Epidermal melanocyte (primary cell): ENCODE data around the gene WWC1.
A peak's percentile ranks its signal among the peaks of the same experiment; 100 is the strongest.

Source experiments
- DNase-seq: peaks from one replicate; pipeline ENCODE4 v3.0.0; 2011; ENCODE audit warnings: low spot score; ENCODE audit not compliant: insufficient read length

WWC1 gene

DNA sequence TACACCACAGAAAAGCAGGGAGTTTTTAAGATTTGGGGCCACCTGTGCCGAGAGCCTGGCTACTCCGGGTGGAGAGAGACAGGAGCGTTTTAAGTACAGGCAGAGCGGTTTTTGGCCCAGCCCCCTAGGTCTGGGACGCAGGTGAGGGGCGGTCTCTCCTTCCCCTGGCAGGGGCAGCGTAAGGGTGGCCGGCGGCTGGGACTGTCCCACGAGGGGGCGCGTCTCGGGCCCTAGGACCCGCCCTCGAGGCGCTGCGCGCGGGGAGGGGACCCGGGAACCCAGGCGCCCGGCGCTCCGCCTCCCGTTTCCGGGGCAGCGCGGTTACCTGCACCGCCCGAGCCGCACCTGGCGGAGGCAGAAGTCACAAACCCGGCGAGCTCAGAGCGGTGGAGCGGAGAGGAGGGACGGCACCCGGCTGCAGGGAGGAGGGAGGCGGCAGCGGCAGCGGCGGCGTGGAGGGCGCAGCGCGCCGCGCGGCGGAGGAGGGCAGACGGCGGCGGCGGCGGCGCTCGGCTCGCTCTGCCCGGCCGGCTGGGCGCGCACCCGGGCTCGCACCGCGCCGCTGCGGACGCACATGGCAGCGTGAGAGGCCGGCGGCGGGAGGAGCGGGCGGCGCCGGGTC is at the start of gene WWC1:
WWC1 (plus strand) TSS at position 304 of the 622 bp plus-strand sequence. CDS start 508 bp downstream, outside the sequence.
- no peak for DNase-seq

DNA sequence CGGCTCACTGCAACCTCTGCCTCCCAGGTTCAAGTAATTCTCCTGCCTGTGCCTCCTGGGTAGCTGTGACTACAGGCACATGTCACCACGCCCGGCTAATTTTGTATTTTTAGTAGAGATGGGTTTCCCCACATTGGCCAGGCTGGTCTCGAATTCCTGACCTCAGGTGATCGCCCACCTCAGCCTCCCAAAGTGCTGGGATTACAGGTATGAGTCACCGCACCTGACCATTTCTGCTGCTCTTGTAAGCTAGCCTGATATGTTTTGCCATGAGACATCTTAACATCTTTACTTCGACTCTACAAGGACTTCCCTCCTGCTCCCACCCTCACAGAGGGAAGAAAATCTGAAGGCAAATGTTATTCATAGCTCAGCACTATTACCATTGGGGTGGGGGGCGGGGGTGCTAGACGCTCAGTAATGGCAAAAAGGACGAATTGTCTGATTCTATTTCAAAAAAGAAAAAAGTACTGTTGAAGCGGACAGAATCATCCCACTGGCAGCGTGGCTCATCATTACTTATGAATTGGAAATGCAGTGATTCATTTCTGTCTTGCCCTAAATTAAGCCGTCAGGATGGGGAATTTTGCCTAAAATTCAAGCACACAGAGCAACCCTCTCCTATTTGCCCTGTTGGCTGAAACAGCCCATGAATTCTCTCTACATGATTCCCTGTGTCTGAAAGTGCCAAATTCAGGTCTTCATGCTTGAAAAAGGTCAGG is 46.4 kb upstream of the WWC1 start:
- DNase-seq: no peak

DNA sequence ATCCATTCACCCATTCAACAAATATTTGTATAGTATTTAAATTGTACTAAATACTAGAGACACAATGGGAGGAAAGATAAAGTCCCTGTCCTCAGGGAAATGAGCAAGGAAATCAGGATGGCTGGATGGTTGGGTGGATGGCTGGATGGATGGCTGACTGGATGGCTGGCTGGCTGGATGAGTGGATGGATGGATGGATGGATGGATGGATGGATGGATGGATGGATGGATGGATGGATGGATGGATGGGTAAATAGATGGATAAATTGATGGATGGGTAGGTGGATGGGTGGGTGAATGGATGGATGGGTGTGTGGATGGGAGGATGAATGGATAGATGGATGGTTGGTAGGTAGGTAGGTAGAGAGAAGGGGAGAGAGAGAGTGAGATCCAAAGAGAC is 41.5 kb upstream of the WWC1 start:
- no peak for DNase-seq

DNA sequence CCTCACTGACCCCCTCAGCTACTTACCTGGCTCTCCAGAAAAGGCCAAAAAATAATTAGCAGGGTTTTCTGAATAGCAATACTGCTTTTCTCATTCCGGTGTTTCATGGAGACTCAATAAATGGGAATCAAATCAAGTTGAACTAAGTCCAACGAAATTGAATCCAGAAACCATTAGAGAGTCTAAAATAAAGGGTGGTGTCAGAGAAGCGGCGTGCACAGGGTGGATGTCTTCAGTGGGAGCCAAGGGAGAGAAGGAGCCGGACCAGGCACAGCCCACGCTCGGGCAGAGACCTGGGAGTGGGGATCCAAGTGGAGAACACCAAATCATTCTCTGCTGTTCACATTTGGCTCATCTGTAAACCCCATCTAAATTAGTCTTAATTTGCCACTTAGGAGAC is 40.2 kb upstream of the WWC1 start:
- no peak for DNase-seq

DNA sequence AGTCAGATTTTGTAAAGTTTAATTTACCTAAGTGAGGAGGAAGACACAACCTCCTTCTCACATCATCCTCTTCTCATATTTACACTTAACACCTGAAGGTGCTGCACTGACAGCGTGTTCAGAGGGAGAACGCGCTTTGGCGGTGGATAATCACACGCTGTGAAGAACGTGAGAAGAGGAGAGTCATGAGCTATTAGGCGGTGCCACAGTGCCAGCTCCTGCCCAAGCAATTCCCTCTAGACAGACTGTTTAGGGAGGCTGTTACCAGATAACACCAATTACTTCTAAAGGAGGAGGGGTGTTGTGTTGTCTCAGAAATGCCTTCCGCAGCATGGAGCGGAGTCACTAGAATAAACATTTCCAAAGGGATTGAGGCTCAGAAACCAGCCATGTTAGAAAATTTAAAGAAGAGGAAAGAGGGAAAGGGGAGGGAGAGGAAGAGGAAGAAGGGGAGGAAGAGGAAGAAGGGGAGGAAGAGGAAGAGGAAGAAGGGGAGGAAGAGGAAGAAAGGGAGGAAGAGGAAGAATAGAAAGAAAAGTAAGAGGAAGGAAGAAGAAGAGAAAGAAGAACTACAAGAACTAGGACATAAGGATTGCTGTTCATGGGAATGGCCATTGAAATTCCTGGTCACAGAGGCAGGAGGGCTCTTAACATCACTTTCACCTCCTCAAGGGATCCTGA is 37.3 kb upstream of the WWC1 start:
- DNase-seq: no peak

DNA sequence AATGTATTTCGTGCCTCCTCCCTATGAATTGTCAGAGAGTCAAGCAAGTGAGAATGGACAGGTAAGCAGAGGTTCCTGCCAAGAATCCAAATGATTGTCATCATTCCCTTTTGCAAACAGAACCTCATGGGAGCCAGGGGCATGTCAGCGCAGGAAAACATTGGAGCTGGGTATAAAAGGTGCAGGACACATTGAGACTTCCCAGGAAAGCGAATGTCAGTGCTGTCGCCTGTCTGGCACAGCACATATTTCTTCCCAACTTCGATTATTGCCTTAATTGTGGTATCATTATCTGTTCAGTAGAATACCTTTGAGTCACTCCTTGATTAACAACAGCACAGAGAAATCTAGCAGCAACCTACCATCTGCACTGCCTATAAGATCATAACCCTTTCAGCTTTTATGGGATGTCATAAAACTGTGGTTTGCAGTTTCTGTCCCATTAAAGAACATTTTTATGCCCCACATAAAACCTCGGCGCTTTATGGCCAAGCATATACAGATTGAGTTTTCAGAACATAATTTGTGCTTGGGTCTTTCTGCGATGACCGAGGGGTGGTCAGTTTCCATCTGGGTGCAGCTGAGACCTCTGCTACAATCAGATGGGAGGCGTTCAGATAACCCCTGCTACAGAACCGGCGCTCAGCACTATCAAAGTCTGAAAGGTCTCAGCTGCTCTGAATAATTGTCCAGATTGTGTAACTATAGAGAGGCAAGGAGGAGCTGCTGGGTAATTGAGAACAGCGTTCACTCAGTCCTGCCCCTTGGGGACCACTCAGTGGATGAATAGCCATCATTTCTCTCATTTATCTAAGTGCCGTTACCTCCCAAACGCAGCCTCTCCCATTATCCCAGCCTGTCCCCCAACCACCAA is 30.9 kb upstream of the WWC1 start:
- DNase-seq: no peak

DNA sequence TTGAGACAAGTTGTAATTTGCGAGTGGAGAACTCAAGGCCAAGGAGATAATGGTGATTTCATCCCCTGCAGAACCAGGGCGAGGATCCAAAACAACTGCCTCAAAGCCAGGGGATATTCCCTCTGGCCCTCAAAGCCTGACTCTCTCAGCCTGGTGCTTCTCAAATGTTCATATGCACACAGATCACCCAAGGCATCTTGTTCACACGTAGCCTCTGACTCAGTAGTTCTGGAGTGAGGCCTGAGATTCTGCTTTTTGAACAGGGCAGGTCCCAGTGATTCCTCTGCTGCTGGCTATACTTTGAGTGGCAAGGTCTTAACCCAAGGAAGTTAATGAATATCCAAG is 30.2 kb upstream of the WWC1 start:
- DNase-seq: no peak

DNA sequence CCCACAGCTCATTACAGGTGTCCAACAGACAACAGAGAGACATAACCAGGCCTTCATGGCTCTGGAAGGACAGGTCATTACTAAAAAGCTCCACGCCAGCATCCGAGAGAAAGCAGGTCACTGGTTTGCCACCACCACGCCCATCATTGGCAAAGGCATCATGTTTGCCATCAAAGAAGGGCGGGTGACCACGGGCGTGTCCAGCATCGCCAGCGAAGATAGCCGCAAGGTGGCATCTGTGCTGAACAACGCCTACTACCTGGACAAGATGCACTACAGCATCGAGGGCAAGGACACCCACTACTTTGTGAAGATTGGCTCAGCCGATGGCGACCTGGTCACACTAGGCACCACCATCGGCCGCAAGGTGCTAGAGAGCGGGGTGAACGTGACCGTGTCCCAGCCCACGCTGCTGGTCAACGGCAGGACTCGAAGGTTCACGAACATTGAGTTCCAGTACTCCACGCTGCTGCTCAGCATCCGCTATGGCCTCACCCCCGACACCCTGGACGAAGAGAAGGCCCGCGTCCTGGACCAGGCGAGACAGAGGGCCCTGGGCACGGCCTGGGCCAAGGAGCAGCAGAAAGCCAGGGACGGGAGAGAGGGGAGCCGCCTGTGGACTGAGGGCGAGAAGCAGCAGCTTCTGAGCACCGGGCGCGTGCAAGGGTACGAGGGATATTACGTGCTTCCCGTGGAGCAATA is 29.3 kb upstream of the WWC1 start:
- DNase-seq: no peak

DNA sequence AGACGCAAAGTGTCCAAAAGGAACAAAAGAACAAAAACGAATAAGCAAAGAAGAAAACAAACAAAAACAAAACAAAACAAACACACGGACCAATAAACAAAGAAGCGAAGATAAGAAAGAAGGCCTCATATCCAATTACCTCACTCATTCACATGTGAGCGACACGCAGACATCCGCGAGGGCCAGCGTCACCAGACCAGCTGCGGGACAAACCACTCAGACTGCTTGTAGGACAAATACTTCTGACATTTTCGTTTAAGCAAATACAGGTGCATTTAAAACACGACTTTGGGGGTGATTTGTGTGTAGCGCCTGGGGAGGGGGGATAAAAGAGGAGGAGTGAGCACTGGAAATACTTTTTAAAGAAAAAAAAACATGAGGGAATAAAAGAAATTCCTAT is 28.3 kb upstream of the WWC1 start:
- no peak for DNase-seq

DNA sequence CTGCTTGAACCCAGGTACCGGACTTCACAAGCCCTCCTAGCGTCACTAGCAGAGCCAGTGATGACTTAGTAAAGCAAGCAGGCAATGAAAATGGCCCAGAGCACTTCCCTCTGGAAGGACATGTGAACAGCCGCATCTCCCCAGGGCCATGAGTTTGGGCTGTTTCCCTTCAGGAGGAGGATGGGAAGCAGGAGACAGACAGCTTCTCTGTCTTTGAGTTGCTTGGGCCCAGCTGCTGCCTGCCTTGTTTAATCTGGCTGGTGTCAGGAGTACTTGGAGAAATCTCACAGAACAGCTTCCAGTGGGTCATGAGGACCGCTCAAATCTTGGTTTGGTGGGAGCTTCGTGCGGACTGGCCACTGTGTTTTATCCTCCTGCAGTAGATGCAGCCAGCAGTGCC is 25.4 kb upstream of the WWC1 start:
- no peak for DNase-seq

DNA sequence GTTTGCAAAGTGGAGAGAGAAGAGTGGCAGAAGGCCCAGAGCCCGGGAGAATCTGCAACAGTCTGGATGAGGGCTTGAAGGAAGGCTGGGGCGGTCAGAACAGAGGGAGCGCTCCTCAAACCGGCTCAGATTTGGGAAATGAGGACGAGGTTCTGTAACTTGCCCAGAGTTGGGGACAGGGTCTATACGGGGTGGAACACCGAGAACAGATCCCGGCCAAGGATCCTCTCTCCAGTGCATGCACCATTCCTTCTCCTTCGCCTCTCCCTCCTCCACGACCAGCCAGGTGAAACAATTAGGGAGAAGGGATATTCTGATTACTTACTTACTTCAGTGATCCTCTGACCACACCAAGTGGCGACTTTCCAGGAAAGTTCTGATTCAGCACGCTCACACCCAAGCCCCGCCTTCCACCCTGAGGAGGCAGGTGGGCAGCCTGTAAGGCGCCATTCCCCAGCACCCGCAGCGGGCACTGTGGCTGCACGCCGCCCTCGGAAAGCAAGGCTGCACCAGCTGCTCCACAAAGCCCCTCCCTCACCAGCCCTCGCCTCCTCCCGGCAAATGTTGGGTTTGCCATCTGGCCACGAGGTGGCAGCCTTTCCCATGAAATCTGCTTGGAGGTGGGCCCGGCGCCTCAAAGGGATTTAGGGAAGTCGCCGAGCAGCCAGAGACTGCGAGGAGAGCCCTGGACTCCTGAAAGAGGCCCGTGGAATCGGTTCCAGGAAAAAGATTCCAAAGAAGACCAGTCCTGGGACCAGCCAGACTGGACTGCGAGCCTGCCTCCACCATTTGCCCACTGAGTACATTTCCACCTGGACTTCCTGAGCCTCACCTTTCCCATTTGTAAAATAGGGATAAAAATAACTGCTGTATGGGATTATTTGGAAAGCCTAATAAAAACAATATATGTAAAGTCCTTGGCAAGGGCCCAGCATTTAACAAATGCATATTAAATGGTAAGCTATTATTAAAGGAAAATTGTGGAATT is 22.2 kb upstream of the WWC1 start:
- peak; percentile 82 for DNase-seq

DNA sequence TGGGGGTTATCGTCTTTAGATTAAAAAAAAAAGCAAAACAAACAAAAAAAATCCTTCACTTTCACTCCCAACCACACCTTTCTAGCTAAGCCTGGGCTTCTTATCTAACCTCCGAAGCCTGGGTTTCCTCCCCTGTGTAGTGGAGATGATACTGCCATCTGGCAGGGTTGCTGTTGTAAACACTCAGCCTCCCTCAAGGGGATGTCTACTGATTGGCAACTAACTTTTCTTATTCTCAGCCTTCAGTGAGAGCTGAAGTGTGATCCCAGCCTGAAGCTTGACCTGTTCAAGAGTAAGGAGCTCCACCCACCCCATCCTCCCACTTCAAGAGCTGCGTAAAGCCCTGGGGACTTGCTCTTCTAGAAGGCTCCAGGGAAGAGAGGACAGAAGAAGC is 21.5 kb upstream of the WWC1 start:
- DNase-seq: no peak

DNA sequence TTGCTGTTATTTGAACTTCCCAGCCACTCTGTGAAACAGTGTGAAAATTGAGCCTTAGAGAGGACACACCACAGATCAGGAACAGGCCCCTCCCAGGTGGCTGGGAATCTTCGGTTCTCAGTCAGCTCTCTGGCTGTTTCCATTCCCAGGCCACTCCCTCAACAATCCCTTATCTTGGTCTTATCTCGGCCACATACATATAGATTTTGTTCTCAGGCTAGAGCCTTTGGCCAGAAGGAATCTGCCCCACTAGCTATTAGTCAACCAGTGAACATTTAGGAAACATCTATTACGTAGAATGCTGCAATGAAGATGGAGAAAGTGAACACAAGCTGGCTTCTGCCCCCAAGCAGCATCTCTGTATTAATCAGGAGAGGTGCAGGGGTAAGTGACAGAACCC is 21.0 kb upstream of the WWC1 start:
- no peak for DNase-seq

DNA sequence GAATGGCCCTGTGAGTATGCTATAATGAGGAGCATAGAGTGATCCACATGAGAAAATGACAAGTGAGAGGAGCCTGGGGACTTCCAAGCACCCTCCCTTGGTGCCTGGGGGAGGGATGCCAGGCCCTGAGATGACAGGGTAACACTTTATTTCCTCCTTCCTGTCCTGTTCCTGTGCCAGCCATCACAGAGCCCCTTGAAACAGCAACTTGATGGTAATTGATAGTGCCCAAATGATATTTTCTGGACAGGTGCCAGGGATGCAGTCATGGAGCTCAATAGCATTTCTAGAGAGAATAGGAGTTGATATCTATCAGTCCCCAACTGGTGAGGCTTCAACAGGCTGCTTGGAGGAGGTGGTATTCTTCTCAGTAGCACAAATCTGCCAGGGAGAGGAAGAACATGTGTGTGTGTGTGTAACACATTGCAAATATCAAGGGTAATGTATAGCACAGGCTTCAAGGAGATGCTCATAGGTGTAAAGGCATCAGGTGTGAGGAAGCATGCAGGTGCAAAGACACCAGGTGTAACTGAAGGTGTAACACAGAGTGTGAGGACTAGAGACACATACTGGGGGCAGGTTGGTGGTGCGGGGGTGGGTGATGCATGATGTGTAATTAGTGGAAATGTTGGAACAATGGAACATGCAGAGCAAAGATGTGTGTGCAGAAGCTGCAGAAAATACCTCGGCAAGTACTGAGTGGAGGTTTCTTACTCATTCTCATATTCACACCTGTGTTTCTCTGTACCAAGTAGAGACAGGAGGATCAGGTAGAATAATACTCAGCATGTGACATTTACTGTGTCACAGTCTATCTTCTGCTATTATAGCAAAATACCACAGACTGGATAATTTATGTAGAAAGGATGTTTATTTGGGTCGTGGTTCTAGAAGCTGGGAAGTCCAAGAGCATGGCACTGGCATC is 18.1 kb upstream of the WWC1 start:
- no peak for DNase-seq

DNA sequence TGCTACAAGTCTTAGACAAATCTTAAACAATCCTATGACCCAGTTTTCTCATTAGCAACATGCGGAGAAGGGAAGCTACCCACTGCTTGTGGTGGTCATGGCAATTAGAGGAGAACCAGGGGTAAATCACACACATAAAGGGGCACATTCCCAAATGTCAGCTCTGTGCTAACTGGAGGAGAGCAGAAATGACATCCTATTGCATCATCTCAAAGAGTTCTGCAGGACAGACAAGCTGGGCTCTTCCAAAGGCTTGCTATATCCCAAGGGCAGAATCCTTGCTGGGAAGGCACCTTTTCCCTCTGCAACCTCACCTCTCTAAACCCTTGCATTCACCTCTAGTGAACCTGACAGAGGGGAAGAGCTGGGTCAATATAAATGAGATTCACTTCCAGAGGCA is 17.0 kb upstream of the WWC1 start:
- DNase-seq: no peak

DNA sequence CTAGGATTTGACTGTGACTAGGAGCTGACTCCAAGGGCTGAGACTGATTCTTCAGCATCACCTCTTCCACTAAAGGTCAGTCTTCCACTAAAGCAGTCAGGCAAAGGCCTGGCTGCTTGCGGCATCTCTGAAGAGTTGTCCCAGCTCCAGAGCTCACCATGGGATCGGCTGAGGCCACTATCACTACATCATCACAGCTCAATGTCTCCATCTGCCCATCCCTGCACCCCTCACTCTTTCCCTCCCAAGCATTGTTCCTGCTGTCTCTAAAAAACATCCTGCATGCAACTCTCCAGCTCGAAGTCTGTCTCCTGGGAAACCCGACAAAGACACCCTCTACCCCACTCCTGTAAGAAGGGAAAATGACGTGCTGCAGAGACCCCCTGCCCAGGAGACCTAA is 15.5 kb upstream of the WWC1 start:
- no peak for DNase-seq

DNA sequence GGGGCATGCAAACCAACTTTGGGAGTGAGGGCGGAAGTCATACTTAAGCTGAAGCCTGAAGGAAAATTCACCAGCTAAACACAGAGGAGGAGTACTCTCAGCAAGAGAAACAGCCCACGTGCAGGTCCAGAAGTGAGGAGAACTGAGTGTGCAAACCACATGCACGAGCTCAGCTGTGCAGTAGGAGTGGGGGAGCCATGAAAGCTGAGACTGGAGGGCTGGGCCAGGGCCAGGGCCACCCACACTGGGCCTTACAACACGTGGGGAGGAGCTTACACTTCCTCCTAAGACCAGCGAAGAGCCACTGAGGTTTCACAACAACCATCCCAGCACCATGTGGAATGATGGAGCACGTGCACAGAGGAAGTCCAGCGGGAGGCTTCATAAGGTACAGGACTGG is 9.3 kb upstream of the WWC1 start:
- no peak for DNase-seq

DNA sequence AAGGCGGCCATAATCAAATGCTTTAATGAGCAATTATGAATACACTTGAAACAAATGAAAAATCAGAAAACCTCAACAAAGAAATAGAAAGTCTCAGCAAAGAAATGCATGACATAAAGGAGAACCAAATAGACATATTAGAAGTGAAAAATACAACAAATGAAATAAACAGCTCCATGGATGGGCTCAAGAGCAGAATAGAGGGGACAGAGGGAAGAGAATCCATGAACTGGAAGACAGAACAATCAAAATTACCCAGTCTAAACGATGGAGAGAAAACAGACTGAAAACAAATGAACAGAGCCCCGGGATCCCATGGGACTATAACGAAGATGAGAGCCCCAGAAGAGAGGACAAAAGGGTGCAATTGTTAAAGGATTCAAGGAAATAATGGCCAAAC is 6.6 kb upstream of the WWC1 start:
- no peak for DNase-seq

DNA sequence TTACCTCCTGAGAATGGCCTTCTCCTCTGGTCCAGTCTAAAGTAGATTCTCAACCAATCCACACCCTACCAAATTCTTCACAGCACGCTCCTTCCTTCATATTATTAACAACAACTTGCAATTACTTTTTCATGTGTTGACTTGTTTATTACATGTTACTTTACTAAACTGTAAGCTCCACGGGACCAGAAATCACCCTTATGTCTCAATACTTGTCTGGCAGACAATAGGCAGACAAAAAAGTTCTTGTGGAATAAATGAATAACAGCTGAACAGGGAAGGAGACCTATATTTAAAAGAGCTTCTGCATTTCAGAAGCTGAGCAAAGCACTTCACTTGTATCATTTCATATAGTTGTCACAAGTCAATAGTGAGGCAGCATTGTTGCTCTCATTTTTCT is 5.7 kb upstream of the WWC1 start:
- DNase-seq: no peak
